H1 (cell line): ENCODE measurements around the gene TECRL. TPM values are rescaled to one million over a fixed set of nuclear protein-coding genes. Genes with fewer than 3 reads are reported as not detected.

ENCODE experiments used
- CTCF ChIA-PET: fragments of 300-600 bp; sonication (Branson Sonifier 250); formaldehyde crosslinking; loops from one replicate; lab custom pipeline; 2021; ENCODE audit not compliant: partially characterized antibody; lab: Charles Lee
- POLR2A ChIA-PET: fragments of 300-600 bp; sonication (Branson Sonifier 250); formaldehyde crosslinking; loops from one replicate; lab custom pipeline; 2021; ENCODE audit warnings: inconsistent platforms; ENCODE audit not compliant: partially characterized antibody; lab: Charles Lee
- DNase-seq, 2 experiments: peaks; one replicate each; pipeline versions ENCODE4 v3.0.0 to v3.0.0-alpha.2; 2010 to 2022; ENCODE audit warnings: low spot score in 2 of 2, low read depth in 1 of 2, mixed read lengths in 1 of 2
- FAIRE-seq: peaks from 2 replicates; lab custom pipeline; 2011; peaks lifted over from hg19 to GRCh38; lab: Jason Lieb, UNC
- H2AFZ ChIP-seq: 2 replicates; pipeline ENCODE4 v1.8.1; 2012; ENCODE audit warnings: low read length, inconsistent platforms
- H2AK5ac ChIP-seq: 2 replicates; pipeline ENCODE4 v1.6.1; 2013; ENCODE audit warnings: low read depth, low read length
- H2BK120ac ChIP-seq: replicated peaks from 2 replicates; pipeline ENCODE3; 2013; ENCODE audit warnings: low read depth, low read length, inconsistent platforms
- H2BK12ac ChIP-seq: 2 replicates; pipeline ENCODE4 v1.6.1; 2013; ENCODE audit warnings: low read depth, low read length
- H2BK15ac ChIP-seq: 2 replicates; pipeline ENCODE4 v1.6.1; 2013; ENCODE audit warnings: low read length
- H2BK20ac ChIP-seq: 2 replicates; pipeline ENCODE4 v1.6.1; 2013; ENCODE audit warnings: low read length
- H2BK5ac ChIP-seq: 2 replicates; pipeline ENCODE4 v1.6.1; 2013; ENCODE audit warnings: low read depth, low read length
- H3K14ac ChIP-seq: 2 replicates; pipeline ENCODE4 v1.6.1; 2013; ENCODE audit warnings: inconsistent platforms; ENCODE audit not compliant: insufficient read length
- H3K18ac ChIP-seq: 2 replicates; pipeline ENCODE4 v1.6.1; 2013; ENCODE audit warnings: low read length; ENCODE audit errors: extremely low read depth
- H3K23ac ChIP-seq: 2 replicates; pipeline ENCODE4 v1.6.1; 2013; ENCODE audit warnings: inconsistent platforms; ENCODE audit not compliant: insufficient read length
- H3K23me2 ChIP-seq: 2 replicates; pipeline ENCODE4 v1.6.1; 2013; ENCODE audit warnings: low read depth, low read length
- H3K27ac ChIP-seq: 2 replicates; pipeline ENCODE4 v1.6.1; 2011; ENCODE audit warnings: low read depth, low read length, inconsistent platforms
- H3K27me3 ChIP-seq, 4 experiments: replicated peaks in 1 of 4; 1 replicate in 1 of 4; 2 replicates in 3 of 4; pipeline versions ENCODE4 v1.6.1 to v1.8.1; 2011 to 2013; ENCODE audit warnings: low read length in 3 of 4, mild to moderate bottlenecking in 3 of 4, inconsistent platforms in 2 of 4, mixed read lengths in 2 of 4, moderate library complexity in 1 of 4; ENCODE audit not compliant: control insufficient read depth in 3 of 4, insufficient read depth in 3 of 4; ENCODE audit errors: extremely low read depth in 1 of 4
- H3K36me3 ChIP-seq, 4 experiments: 2 replicates each; pipeline versions ENCODE4 v1.6.1 to v1.8.1; 2011 to 2013; ENCODE audit warnings: mild to moderate bottlenecking in 4 of 4, low read length in 3 of 4, moderate library complexity in 2 of 4, control low read depth in 1 of 4, inconsistent platforms in 1 of 4; ENCODE audit not compliant: insufficient read depth in 4 of 4, control insufficient read depth in 2 of 4
- H3K4ac ChIP-seq: replicated peaks from 2 replicates; pipeline ENCODE3; 2013; ENCODE audit warnings: low read length, low read depth, mixed read lengths, inconsistent platforms; ENCODE audit not compliant: insufficient read length
- H3K4me1 ChIP-seq, 4 experiments: replicated peaks in 1 of 4; 1 replicate in 1 of 4; 2 replicates in 3 of 4; pipeline versions ENCODE4 v1.6.1 to v1.8.1; 2011 to 2013; ENCODE audit warnings: low read length in 3 of 4, inconsistent platforms in 2 of 4, mixed read lengths in 1 of 4; ENCODE audit not compliant: insufficient read depth in 4 of 4, control insufficient read depth in 3 of 4
- H3K4me2 ChIP-seq, 2 experiments: 2 replicates each; pipeline versions ENCODE4 v1.6.1 to v1.8.1; 2011 to 2013; ENCODE audit warnings: low read depth in 2 of 2, low read length in 2 of 2, control low read depth in 1 of 2, inconsistent platforms in 1 of 2, mild to moderate bottlenecking in 1 of 2; ENCODE audit not compliant: insufficient read depth in 1 of 2
- H3K4me3 ChIP-seq, 4 experiments: fragments of 200-600, 300-600 bp in 1 of 4; sonication (generic), shearing (Covaris generic), sonication (Bioruptor Twin) in 1 of 4; 2 replicates each; pipeline versions ENCODE4 v1.5.1 to v1.8.1; 2011 to 2016; ENCODE audit warnings: low read length in 4 of 4, low read depth in 3 of 4, control low read depth in 2 of 4, inconsistent platforms in 2 of 4, mild to moderate bottlenecking in 2 of 4, mixed read lengths in 1 of 4, moderate library complexity in 1 of 4; ENCODE audit not compliant: insufficient read depth in 2 of 4; ENCODE audit errors: extremely low read depth in 1 of 4
- H3K56ac ChIP-seq: replicated peaks from 2 replicates; pipeline ENCODE3; 2013; ENCODE audit warnings: low read depth, mild to moderate bottlenecking, mixed read lengths, low read length, inconsistent platforms; ENCODE audit not compliant: insufficient read length
- H3K79me1 ChIP-seq: 2 replicates; pipeline ENCODE4 v1.6.1; 2013; ENCODE audit warnings: low read depth, low read length, control low read depth
- H3K79me2 ChIP-seq, 2 experiments: 2 replicates each; pipeline versions ENCODE4 v1.6.1 to v1.8.1; 2012 to 2013; ENCODE audit warnings: low read length in 2 of 2, mild to moderate bottlenecking in 2 of 2, inconsistent platforms in 1 of 2; ENCODE audit not compliant: insufficient read depth in 2 of 2, control insufficient read depth in 1 of 2
- H3K9ac ChIP-seq, 4 experiments: replicated peaks in 1 of 4; 1 replicate in 1 of 4; 2 replicates in 3 of 4; pipeline versions ENCODE4 v1.6.1 to v1.8.1; 2011 to 2013; ENCODE audit warnings: low read depth in 3 of 4, low read length in 3 of 4, control low read depth in 2 of 4, mild to moderate bottlenecking in 2 of 4, moderate library complexity in 2 of 4, inconsistent platforms in 1 of 4; ENCODE audit errors: extremely low read depth in 1 of 4
- H3K9me3 ChIP-seq, 2 experiments: 2 replicates each; pipeline versions ENCODE4 v1.6.1 to v1.8.1; 2012 to 2013; ENCODE audit warnings: mild to moderate bottlenecking in 2 of 2, moderate library complexity in 2 of 2, control low read depth in 1 of 2, inconsistent platforms in 1 of 2, low read depth in 1 of 2, low read length in 1 of 2, mixed read lengths in 1 of 2; ENCODE audit not compliant: insufficient read depth in 2 of 2
- H4K20me1 ChIP-seq, 2 experiments: replicated peaks in 1 of 2; 2 replicates each; pipeline versions ENCODE3 to v1.8.1; 2011 to 2013; ENCODE audit warnings: inconsistent platforms in 2 of 2, low read length in 2 of 2, mild to moderate bottlenecking in 1 of 2; ENCODE audit not compliant: insufficient read depth in 2 of 2, control insufficient read depth in 1 of 2
- H4K5ac ChIP-seq: 2 replicates; pipeline ENCODE4 v1.6.1; 2013; ENCODE audit warnings: low read length, low read depth, mixed read lengths, inconsistent platforms; ENCODE audit not compliant: insufficient read length
- H4K8ac ChIP-seq: 2 replicates; pipeline ENCODE4 v1.8.0; 2013; ENCODE audit warnings: mild to moderate bottlenecking, moderate library complexity, low read length, inconsistent platforms; ENCODE audit not compliant: insufficient read depth; ENCODE audit errors: extremely low read depth
- H4K91ac ChIP-seq: replicated peaks from 2 replicates; pipeline ENCODE3; 2013; ENCODE audit warnings: low read length, mixed read lengths, inconsistent platforms; ENCODE audit not compliant: insufficient read length
- ATF2 ChIP-seq: IDR thresholded peaks from 2 replicates; pipeline ENCODE4 v1.6.1; 2012; ENCODE audit warnings: low read length, inconsistent platforms
- E2F6 ChIP-seq: IDR thresholded peaks from 2 replicates; pipeline ENCODE4 v1.6.1; 2012; ENCODE audit warnings: inconsistent platforms
- RAD21 ChIP-seq, 2 experiments: IDR thresholded peaks in 1 of 2; conservative IDR thresholded peaks in 1 of 2; 2 replicates each; pipeline ENCODE4 v1.6.1; 2011; ENCODE audit warnings: low read depth in 2 of 2, low read length in 2 of 2, improper control_type of control experiment in 1 of 2, inconsistent platforms in 1 of 2, mild to moderate bottlenecking in 1 of 2, moderate library complexity in 1 of 2
- RBBP5 ChIP-seq: IDR thresholded peaks from 2 replicates; pipeline ENCODE4 v1.7.1; 2012; ENCODE audit warnings: low read depth, mild to moderate bottlenecking, inconsistent platforms, low read length, moderate library complexity, borderline replicate concordance
- WGBS, 2 experiments: shearing (Covaris generic) in 1 of 2; methylation state at CpG; one replicate each; pipeline versions ENCODE4 v1.1.6 to v1.1.7; 2013 to 2015; ENCODE audit warnings: low lambda C conversion rate in 2 of 2, mixed read lengths in 2 of 2, inconsistent platforms in 1 of 2, low coverage in 1 of 2, missing lambda C conversion rate in 1 of 2; ENCODE audit not compliant: insufficient replicate concordance in 2 of 2, insufficient coverage in 1 of 2, insufficient read length in 1 of 2; ENCODE audit errors: extremely low coverage in 1 of 2, missing lambda C conversion rate in 1 of 2; 5-methylcytosine and 5-hydroxymethylcytosine counted together
- polyA plus RNA-seq, 7 experiments: library from polyadenylated mRNA; depleted of rRNA in 3 of 7; stranded (reverse) in 5 of 7; unstranded in 2 of 7; fragments of >200 nt in 5 of 7; fragments of 200-250 nt in 2 of 7; gene quantifications; 1 replicate in 5 of 7; 2 replicates in 1 of 7; 4 replicates in 1 of 7; pipeline versions ENCODE4 v1.2.1 to v1.2.3, GENCODE V29; 2011 to 2013; ENCODE audit warnings: missing spikeins in 2 of 7, mixed read lengths in 2 of 7
- total RNA-seq: library from RNA; stranded (reverse); fragmentation: NEBNext Ultra II Directional; extraction: Animal tissue kit (Norgen Biotek cat#: 25700); gene quantifications from 2 replicates; pipeline ENCODE4 v1.2.1, GENCODE V29; 2021

TECRL gene
- total and polyA plus RNA-seq, 2 of the 8 experiments (the other 6 are each of a cell fraction or from before 2014, with no cell fraction given), result not detected

DNA sequence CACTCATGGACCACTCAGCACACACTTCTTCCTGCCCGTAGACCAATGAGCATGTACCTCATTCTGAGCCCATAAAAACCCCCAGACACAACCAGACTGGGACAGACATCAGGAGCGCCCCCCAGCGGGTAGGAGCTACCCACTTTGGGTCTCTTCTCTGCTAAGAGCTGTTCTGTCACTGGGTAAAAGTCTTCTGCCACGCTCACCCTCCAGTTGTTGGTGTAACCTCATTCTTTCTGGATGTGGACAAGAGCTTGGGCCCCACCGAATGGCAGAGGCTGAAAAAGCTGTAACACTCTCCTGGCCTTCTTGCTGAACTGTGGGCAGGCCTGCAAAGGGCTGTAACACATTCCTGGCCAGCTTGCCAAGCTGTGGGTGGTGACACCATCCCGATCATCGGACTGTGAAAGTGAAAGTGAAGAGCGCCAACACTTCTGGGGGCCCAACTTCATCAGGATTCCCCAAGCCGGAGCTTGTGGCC, 137.6 kb downstream of the TECRL start:
- ChIA-PET POLR2A (no interaction called here), CTCF (interaction anchor here (0.7 to 0.8 kb wide), 2 partner anchors 55 to 213 kb away, joined by 3 read pairs; no protein-coding TSS in a partner anchor)
- Histone ChIP-seq H2AK5ac (no peak overlapping the region), H3K27ac (no peak overlapping the region), H2BK12ac (no peak overlapping the region), H2AFZ (no peak overlapping the region), H3K23me2 (no peaks in the 10 kb centered on the region), H2BK20ac (no peak overlapping the region), H3K4me2 (no peak overlapping the region), H3K4me1 (no peaks in the 10 kb centered on the region; a peak in 2 of 7 replicates), H3K18ac (no peak overlapping the region), H3K4ac (no peak overlapping the region), H3K14ac (no peak overlapping the region), H2BK120ac (no peak overlapping the region), H3K79me2 (no peaks in the 10 kb centered on the region), H2BK15ac (no peak overlapping the region), H4K20me1 (no peaks in the 10 kb centered on the region), H4K91ac (no peak overlapping the region), H3K79me1 (no peaks in the 10 kb centered on the region), H3K36me3 (no peaks in the 10 kb centered on the region; a peak in 1 of 8 replicates), H3K27me3 (no peaks in the 10 kb centered on the region)
- WGBS, 2 experiments, result 91% methylated on average over 9 of the region's 9 CpGs; no CpG with 5 or more reads in 1 of the 2 experiments
- no peak for FAIRE-seq
- TF ChIP-seq E2F6 (no peak), RAD21 (IDR thresholded peaks at IDR 0.05 in 1 of 2, conservative IDR thresholded peaks at IDR 0.05 in 1 of 2; ENCODE audit: low read depth in 2 of 2, low read length in 2 of 2) (0 out of 4 replicates have a peak, but pooled peaks of 1 of the 2 experiments have one; percentile 9), ATF2 (no peak), RBBP5 (no peak)
- TF ChIP-seq, all 59 proteins: peak for 1
- no peak overlapping the region for H2BK5ac ChIP-seq
- DNase-seq, result no peak
- no peak overlapping the region for H4K8ac ChIP-seq
- H3K4me3 ChIP-seq, result no peak overlapping the region
- no peak overlapping the region for H4K5ac ChIP-seq
- no peak overlapping the region for H3K23ac ChIP-seq
- no peak overlapping the region for H3K9ac ChIP-seq
- H3K56ac ChIP-seq, result no peak overlapping the region
- peaks cover 0 to 1% of the 10 kb centered on the region in 2 experiments; a peak in 1 of 4 replicates for H3K9me3 ChIP-seq
